HG02759 (cell line): ENCODE measurements around the gene RRAD.

Experiments
- ATAC-seq: cut with Tn5 transposase; IDR thresholded peaks from one replicate; pipeline ENCODE4 v1.9.1; 2021; ENCODE audit warnings: mild to moderate bottlenecking, moderate library complexity; ENCODE audit not compliant: unreplicated experiment

RRAD gene

GRCh38 chr16:66881964-66882508 lies 43.3 kb downstream of the RRAD start:
- ATAC-seq: no peak

DNA sequence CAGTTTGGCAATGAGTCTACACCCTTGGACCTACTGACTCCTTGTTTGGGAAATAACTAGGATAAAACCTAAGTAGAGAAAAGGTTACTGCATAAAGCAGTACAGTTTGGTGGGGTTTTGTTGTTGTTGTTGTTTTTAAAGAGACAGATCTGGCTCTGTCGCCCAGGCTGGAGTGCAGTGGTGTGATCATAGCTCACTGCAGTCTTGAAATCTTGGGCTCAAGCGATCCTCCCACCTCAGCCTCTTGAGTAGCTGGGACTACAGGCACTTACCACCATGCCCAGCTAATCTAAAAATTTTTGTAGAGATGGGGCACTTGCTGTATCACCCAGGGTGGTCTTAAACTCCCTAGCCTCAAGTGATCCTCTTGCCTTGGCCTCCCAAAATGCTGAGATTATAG lies 43.8 kb downstream of the RRAD start:
- ATAC-seq: no peak

DNA sequence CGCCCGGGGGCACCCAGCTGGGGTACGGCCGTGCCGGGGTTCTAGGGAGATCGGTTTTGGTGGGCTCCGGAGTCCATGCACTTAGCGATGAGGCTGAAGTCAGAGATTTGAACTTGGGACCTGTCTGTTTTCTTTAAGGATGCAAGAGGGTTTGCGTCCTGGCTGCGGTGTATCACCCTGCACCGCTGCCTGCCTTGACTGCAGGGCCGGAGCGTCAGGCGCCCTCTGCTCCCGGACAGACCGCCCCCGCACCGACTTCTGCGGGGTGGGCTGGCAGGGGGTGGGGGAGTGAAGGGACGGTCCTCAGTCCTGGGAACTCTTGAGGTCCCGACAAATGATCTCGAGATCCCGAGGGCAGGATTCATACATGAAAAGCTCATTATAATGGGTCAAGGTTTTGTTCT lies 44.3 kb downstream of the RRAD start:
- ATAC-seq: peak; percentile 1

DNA sequence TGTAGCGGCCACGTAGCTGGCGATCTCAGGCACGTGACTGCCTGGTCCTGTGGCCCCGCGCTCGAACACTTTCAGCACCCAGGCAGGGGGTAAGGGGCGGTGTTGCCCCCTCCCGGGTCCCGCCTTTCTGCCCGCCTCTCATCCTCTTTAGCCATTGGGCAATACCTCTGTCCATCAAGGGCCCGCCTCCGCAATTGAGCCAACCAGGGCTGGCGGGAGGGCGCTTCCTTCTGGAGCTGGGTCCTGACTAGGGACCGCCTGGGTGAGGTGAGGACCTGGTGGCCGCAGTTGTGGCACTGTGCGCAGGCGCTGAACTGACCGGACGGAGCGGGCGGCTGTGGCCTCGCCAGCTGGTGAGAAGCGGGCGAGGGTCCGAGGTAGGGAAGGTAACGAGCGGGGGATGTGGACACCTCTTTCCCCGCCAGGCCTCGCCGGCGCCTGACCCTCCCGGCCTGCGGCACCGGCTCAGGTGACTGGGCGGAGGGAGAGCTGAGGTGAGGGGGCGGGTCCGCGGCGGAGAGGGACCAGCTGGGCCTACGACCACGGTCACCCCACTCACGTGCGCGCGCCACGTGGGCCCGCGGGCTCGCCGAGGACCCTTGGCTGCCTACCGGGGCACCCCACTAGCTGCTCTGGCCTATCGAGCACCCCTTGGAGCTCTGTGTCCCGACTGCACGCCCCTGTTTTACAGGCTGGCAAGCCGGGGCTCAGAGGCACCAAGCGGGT lies 44.9 kb downstream of the RRAD start, which contains the start of gene PDP2:
PDP2 (plus strand) TSS at position 228 of the 726 bp plus-strand sequence. CDS start 3,770 bp downstream, outside the sequence.
- peak; percentile 96 for ATAC-seq

DNA sequence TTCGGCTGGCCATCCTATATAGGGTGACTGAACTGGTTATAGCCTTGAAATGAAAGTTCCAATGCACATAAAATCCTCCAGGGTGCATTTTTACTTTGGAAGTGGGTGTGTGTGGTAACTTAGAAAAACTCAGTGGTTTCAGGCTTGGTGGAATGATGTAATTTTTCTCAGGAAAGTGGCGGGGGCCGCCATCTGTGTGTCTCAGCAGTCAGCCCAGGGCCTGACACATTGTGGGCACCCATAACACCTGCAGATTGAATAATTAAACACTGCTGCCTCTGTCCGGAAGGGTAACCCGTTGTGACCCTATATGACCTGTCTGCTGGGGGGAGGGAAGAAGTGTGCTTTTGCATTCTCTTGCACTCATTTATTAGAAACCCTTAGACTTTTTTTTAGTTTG lies 47.3 kb downstream of the RRAD start:
- no peak for ATAC-seq

DNA sequence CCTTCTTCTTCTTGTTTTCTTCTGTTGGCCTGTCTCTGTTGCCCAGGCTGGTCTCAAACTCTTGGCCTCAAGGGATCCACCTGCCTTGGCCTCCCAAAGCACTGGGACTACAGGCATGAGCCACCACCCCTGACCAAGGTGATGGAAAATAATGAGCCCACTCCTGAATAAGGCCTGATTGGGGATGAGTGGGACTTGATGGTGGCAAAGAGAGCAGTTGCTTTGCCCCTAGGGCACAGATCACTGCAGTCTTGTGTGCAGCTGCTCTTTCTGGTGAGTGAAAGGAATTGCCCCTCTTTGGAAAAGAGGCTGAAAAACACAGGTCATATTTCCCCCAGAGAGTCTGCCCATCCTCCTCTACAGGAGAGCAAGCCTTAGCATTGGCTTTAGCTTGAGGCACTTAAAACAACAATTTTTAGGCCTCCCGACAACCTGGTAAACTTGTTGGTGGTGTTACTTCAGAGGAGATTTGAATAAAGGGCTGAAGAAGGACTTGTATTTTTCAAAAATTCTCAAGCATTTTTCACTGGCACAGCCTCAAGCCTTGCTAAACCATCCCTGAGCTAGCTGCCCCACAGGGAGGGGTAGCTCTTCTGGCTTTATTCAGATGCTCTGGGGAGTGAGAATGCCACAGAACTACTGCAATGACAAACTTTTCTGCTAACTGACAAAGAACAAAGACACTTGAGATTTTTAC lies 51.1 kb downstream of the RRAD start:
- ATAC-seq: no peak

GRCh38 chr16:66873685-66874055 lies 51.7 kb downstream of the RRAD start:
- ATAC-seq: no peak

DNA sequence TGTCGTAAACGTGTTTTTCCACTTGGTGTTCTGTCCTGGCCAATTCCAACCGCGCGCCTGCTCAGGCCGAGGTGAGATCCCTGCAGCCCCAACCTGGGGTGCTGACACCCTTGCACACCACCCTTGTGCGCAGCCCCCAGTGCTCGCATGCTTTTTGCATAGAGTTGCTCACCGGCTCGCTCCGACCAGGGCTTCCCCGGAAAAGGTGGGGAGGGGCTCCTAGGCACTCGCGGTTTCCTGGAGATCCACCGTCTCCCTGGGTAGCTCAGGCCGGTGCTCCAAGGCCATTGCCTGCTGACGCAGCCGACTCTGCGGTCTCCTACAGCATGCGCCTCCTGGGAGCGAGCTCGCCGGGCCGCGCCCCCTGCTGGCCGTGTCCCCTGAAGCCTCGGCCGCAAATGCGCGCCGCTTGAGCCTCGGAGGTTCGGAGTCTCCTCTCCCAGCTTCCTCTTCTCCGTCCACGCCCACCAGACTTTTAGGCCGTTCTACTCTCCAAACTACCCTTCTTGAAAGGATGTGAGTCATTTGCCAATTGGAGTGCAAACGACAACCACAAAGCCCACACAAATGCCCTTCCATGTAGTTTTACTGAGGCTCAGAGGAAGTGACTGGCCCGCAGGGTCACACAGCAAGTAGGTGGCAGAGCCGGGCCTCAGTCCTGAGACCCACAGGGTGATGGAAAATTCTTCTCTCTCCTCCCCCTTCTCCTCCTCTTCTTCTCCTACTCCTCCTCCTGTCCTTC lies 52.2 kb downstream of the RRAD start:
- peak; percentile 90 for ATAC-seq

- no peak for ATAC-seq
These were observed 52.8 kb downstream of the RRAD start for GRCh38 chr16:66872559-66872942.

DNA sequence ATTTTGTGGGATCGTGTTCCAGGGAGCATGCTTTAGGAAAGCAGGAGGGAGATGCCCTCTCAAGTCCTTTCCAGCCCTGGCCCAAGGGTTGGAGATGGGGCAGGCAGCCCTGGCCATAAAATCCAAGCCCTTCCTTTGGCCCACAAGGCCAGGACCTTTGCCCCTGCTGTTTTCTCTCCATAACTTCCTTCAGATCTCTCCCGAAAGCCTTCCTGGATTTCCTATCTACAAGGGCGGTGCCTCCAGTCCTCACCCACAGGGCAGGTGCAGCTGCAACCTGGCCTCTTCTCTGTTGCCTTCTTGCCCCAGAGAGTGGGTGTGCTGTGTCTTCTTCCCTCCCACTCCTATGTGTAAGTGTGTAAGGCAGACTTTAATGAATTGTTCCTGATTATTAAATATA lies 53.5 kb downstream of the RRAD start:
- no peak for ATAC-seq
